A549 (cell line): ENCODE results near the gene MLLT10.

ENCODE experiments used
- CHD4 ChIP-seq: fragments of 200-600 bp; sonication (generic); IDR thresholded peaks from 2 replicates; pipeline ENCODE4 v1.6.1; 2016; ENCODE audit warnings: antibody characterized with exemption, mild to moderate bottlenecking, borderline replicate concordance
- ELK1 ChIP-seq: fragments of 150-350 bp; IDR thresholded peaks from 2 replicates; pipeline ENCODE4 v1.6.1; 2014; ENCODE audit warnings: low read depth, mild to moderate bottlenecking, low read length
- FOSL2 ChIP-seq, 2 experiments: fragments of 450-650 bp in 1 of 2; fragments of >200 bp in 1 of 2; sonication (Bioruptor Twin) in 1 of 2; formaldehyde crosslinking; IDR thresholded peaks; 2 replicates each; pipeline versions ENCODE4 v1.5.0 to v1.6.1; 2016 to 2020; ENCODE audit warnings: mild to moderate bottlenecking in 1 of 2, moderate library complexity in 1 of 2
- KDM1A ChIP-seq: fragments of 200-600 bp; sonication (generic); IDR thresholded peaks from 2 replicates; pipeline ENCODE4 v1.6.1; 2016; ENCODE audit warnings: low read depth, mild to moderate bottlenecking
- MAX ChIP-seq: IDR thresholded peaks from 2 replicates; pipeline ENCODE4 v1.6.1; 2012
- RCOR1 ChIP-seq: fragments of 150-350 bp; IDR thresholded peaks from 2 replicates; pipeline ENCODE4 v1.6.1; 2014; ENCODE audit warnings: antibody characterized with exemption, low read length, low read depth
- REST ChIP-seq: fragments of 200-600 bp; sonication (generic); IDR thresholded peaks from 2 replicates; pipeline ENCODE4 v1.6.1; 2016; ENCODE audit warnings: antibody characterized with exemption, mild to moderate bottlenecking, moderate library complexity
- RFX5 ChIP-seq: fragments of 450-650 bp; IDR thresholded peaks from 2 replicates; pipeline ENCODE4 v1.7.1; 2014; ENCODE audit warnings: antibody characterized with exemption, mild to moderate bottlenecking, moderate library complexity
- TF ChIP-seq, protein P1 (sequence below): fragments of >200 bp; sonication (Bioruptor Twin); formaldehyde crosslinking; IDR thresholded peaks from 3 replicates; pipeline ENCODE4 v1.5.1; 2016
- TF ChIP-seq, protein P2 (sequence below): fragments of 250-450 bp; sonication (Bioruptor Pico); IDR thresholded peaks from 2 replicates; pipeline ENCODE4 v1.5.0; 2021; ENCODE audit warnings: mild to moderate bottlenecking, moderate library complexity, borderline replicate concordance

- TF ChIP-seq MAX (no peak), RCOR1 (no peak), RFX5 (no peak), REST (no peak), FOSL2 (IDR thresholded peaks at IDR 0.05) (no peak), FOSL2 (CRISPR knock-in tag; IDR thresholded peaks at IDR 0.05) (no peak), CHD4 (no peak), KDM1A (no peak), ELK1 (no peak)
- TF ChIP-seq, protein P1, sequence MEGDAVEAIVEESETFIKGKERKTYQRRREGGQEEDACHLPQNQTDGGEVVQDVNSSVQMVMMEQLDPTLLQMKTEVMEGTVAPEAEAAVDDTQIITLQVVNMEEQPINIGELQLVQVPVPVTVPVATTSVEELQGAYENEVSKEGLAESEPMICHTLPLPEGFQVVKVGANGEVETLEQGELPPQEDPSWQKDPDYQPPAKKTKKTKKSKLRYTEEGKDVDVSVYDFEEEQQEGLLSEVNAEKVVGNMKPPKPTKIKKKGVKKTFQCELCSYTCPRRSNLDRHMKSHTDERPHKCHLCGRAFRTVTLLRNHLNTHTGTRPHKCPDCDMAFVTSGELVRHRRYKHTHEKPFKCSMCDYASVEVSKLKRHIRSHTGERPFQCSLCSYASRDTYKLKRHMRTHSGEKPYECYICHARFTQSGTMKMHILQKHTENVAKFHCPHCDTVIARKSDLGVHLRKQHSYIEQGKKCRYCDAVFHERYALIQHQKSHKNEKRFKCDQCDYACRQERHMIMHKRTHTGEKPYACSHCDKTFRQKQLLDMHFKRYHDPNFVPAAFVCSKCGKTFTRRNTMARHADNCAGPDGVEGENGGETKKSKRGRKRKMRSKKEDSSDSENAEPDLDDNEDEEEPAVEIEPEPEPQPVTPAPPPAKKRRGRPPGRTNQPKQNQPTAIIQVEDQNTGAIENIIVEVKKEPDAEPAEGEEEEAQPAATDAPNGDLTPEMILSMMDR: no peak
- TF ChIP-seq, protein P2, sequence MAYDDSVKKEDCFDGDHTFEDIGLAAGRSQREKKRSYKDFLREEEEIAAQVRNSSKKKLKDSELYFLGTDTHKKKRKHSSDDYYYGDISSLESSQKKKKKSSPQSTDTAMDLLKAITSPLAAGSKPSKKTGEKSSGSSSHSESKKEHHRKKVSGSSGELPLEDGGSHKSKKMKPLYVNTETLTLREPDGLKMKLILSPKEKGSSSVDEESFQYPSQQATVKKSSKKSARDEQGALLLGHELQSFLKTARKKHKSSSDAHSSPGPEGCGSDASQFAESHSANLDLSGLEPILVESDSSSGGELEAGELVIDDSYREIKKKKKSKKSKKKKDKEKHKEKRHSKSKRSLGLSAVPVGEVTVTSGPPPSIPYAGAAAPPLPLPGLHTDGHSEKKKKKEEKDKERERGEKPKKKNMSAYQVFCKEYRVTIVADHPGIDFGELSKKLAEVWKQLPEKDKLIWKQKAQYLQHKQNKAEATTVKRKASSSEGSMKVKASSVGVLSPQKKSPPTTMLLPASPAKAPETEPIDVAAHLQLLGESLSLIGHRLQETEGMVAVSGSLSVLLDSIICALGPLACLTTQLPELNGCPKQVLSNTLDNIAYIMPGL: no peak
These were observed 199.7 kb downstream of the MLLT10 start for GRCh38 chr10:21733710-21734109.
